CD4-positive, alpha-beta T cell treated with Interferon alpha-2 for 1 hour (primary cell): ENCODE data around the gene EFNA3.
A peak's percentile ranks its signal among the peaks of the same experiment; 100 is the strongest.

Experiments used
- DNase-seq, 2 donors: peaks; one replicate each; pipeline ENCODE4 v3.0.0-alpha.2; 2020 to 2022

The EFNA3 gene

GRCh38 chr1:155070158-155070621 is 8.4 kb upstream of the EFNA3 start:
- DNase-seq, result no peak

- peak; percentile 83 to 84 for DNase-seq
These were observed 7.7 kb upstream of the EFNA3 start for GRCh38 chr1:155070721-155071569.

GRCh38 chr1:155071701-155072100 is 6.9 kb upstream of the EFNA3 start:
- no peak for DNase-seq

- no peak for DNase-seq
These were observed 5.9 kb upstream of the EFNA3 start for GRCh38 chr1:155072531-155073289.

- no peak for DNase-seq
These were observed 5.0 kb upstream of the EFNA3 start for GRCh38 chr1:155073377-155074242.

GRCh38 chr1:155075535-155075934 is 3.1 kb upstream of the EFNA3 start:
- no peak for DNase-seq

- no peak for DNase-seq
These were observed 2.3 kb upstream of the EFNA3 start for GRCh38 chr1:155076371-155076770.

GRCh38 chr1:155077346-155077745 is 1.3 kb upstream of the EFNA3 start:
- no peak for DNase-seq

GRCh38 chr1:155077758-155078445 is 735 bp upstream of the EFNA3 start:
- no peak for DNase-seq

- no peak for DNase-seq
These were observed 511 bp downstream of the EFNA3 start for GRCh38 chr1:155079210-155079486.

GRCh38 chr1:155079487-155080311 is 1.1 kb downstream of the EFNA3 start:
- peak in 1 of 2 donors; percentile 37 for DNase-seq

GRCh38 chr1:155080312-155081228 is 1.9 kb downstream of the EFNA3 start:
- peak; percentile 20 to 46 for DNase-seq

- DNase-seq, result peak in 1 of 2 donors; percentile 45
These were observed 3.0 kb downstream of the EFNA3 start for GRCh38 chr1:155081472-155082300.

- peak in 1 of 2 donors; percentile 33 for DNase-seq
These were observed 3.8 kb downstream of the EFNA3 start for GRCh38 chr1:155082301-155083051.

- DNase-seq, result no peak
These were observed 4.5 kb downstream of the EFNA3 start for GRCh38 chr1:155083052-155083541.

GRCh38 chr1:155083865-155084721 is 5.5 kb downstream of the EFNA3 start:
- DNase-seq, result peak in 1 of 2 donors; percentile 47

GRCh38 chr1:155084722-155085503 is 6.3 kb downstream of the EFNA3 start:
- peak; percentile 90 to 93 for DNase-seq
